ENCODE results near the gene PIM3. TPM values are rescaled to one million over a fixed set of nuclear protein-coding genes. Genes with fewer than 3 reads are reported as not detected.
"Not testable (repeated sequence)": the region's sequence is repeated elsewhere in the genome, so short reads cannot be mapped to it uniquely, and the experiment has no call there.

PIM3 gene
- total and polyA plus RNA-seq, 10 of the 15 experiments (the other 5 are each of a cell fraction or from before 2014, with no cell fraction given), result 0.31 to 60.8 (median 12.4) TPM

DNA sequence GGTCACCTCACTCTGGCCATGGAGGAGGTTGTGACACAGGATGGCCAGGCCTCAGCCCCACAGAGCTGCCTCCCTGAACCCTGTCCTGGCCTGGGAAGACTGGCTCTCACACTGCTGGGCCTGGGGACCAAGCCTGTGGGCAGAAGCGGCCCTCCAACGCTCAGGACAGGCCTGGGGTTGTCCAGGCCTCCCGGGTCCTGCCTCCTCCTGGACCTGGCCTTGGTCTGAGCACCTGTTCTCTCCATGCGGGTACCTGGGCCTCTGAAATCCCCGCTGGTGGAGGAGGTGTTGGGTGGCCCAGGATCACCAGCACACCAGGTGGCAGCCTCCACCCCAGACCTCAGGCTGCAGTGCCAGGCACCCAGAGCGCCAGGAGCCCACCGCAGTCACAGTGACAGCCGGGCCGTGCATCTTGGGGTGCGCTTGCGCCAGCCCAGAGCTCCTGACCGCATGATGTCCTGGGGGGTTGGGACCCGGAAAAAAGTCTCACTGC, 16.1 kb upstream of the PIM3 start (continued):
- TF ChIP-seq MXI1 (IDR thresholded peaks at IDR 0.05; ENCODE audit: low read depth, low read length) (peak; percentile 65; the same call in 1 of the 2 replicates), RAD21 (IDR thresholded peaks at IDR 0.05; ENCODE audit: insufficient read depth, low read depth, low read length) (no peak), ASH2L (IDR thresholded peaks at IDR 0.05; ENCODE audit: borderline replicate concordance, low read depth) (no peak), RUNX3 (IDR thresholded peaks at IDR 0.05; ENCODE audit: low read length) (peak; percentile 26; the same call in 1 of the 2 replicates), YY1 (IDR thresholded peaks at IDR 0.05; ENCODE audit: low read depth, low read length) (0 out of 2 replicates have a peak, but pooled peaks have one; percentile 13)
- TF ChIP-seq, protein P1, sequence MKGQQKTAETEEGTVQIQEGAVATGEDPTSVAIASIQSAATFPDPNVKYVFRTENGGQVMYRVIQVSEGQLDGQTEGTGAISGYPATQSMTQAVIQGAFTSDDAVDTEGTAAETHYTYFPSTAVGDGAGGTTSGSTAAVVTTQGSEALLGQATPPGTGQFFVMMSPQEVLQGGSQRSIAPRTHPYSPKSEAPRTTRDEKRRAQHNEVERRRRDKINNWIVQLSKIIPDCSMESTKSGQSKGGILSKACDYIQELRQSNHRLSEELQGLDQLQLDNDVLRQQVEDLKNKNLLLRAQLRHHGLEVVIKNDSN (IDR thresholded peaks at IDR 0.05; ENCODE audit: borderline replicate concordance, extremely low read length, insufficient read depth, low read depth, low read length), result peak; percentile 34

- ATAC-seq; H3K4me1 ChIP-seq (ENCODE audit: control insufficient read depth, insufficient read depth, low read length); H3K4me3 ChIP-seq; H3K9me3 ChIP-seq (replicated peaks; ENCODE audit: control insufficient read depth, insufficient read depth, low read length); H3K36me3 ChIP-seq (ENCODE audit: control insufficient read depth in 2 of 2, insufficient read depth in 2 of 2, low read length in 1 of 2); in situ Hi-C loops (cut with MboI); SMC1A ChIA-PET (ENCODE audit: uncharacterized antibody, unreplicated experiment); H3K27me3 ChIP-seq (replicated peaks in 1 of 2; ENCODE audit: control insufficient read depth in 2 of 2, insufficient read depth in 2 of 2, low read length in 1 of 2); BruUV-seq (replicated peaks); H4K20me1 ChIP-seq (ENCODE audit: control insufficient read depth, insufficient read depth); intact Hi-C loops (cut with micrococcal nuclease; ENCODE audit: unreplicated experiment): not testable (repeated sequence)
- 39% methylated on average over 15 of the region's 17 CpGs for WGBS (ENCODE audit: insufficient coverage, insufficient replicate concordance, low lambda C conversion rate, missing lambda C conversion rate)
- DNase-seq (ENCODE audit: low read depth, low spot score) (peak; percentile 81), FAIRE-seq (peak; percentile 98)
- ChIA-PET RAD21 (ENCODE audit: unreplicated experiment) (interaction anchor here (1.0 kb wide), 1 partner anchor 17 kb away, joined by 3 read pairs; no protein-coding TSS in a partner anchor), POLR2A (interaction anchor here (1.0 kb wide), 3 partner anchors 9 to 124 kb away, joined by 3 read pairs; no protein-coding TSS in a partner anchor), CTCF (interaction anchor here (0.7 kb wide), 1 partner anchor 9 kb away, joined by 4 read pairs; no protein-coding TSS in a partner anchor)
- Histone ChIP-seq H3K79me2 (ENCODE audit: control insufficient read depth, insufficient read depth, low read length) (peaks cover 16% of the 10 kb centered on the region), H3K9ac (ENCODE audit: control insufficient read depth, insufficient read depth, low read length) (peak overlapping the region; percentile 46; the same call in 1 of the 2 replicates), H2AFZ (ENCODE audit: control insufficient read depth, low read depth, low read length) (peak overlapping the region; percentile 64), H3K27ac (ENCODE audit: control insufficient read depth, insufficient read depth) (peak overlapping the region; percentile 73), H3K4me2 (ENCODE audit: control insufficient read depth, insufficient read depth) (peak overlapping the region; percentile 52; the same call in 1 of the 2 replicates)
- TF ChIP-seq SP1 (IDR thresholded peaks at IDR 0.05; ENCODE audit: low read depth, low read length), result peak; percentile 52
- 0 out of 2 replicates have a peak, but pooled peaks have one; percentile 45 for TF ChIP-seq CHD2 (IDR thresholded peaks at IDR 0.05; ENCODE audit: borderline replicate concordance, low read depth, low read length)
- peak; percentile 23 for TF ChIP-seq ZZZ3 (IDR thresholded peaks at IDR 0.05; ENCODE audit: control insufficient read depth, insufficient read length, low read depth)
- TF ChIP-seq RUNX3 (IDR thresholded peaks at IDR 0.05; ENCODE audit: low read length), result peak; percentile 11; the same call in 1 of the 2 replicates
- TF ChIP-seq SIX5 (IDR thresholded peaks at IDR 0.05; ENCODE audit: low read depth, low read length, severe bottlenecking), result peak; percentile 40
- 0 out of 2 replicates have a peak, but pooled peaks have one; percentile 3 for TF ChIP-seq CREM (IDR thresholded peaks at IDR 0.05; ENCODE audit: low read depth)
- TF ChIP-seq HCFC1 (IDR thresholded peaks at IDR 0.05; ENCODE audit: low read length), result peak; percentile 64
- TF ChIP-seq NFIC (IDR thresholded peaks at IDR 0.05; ENCODE audit: low read depth, low read length), result 0 out of 2 replicates have a peak, but pooled peaks have one; percentile 31
- TF ChIP-seq GABPA (IDR thresholded peaks at IDR 0.05; ENCODE audit: low read depth), result peak; percentile 85
- 0 out of 4 replicates have a peak, but pooled peaks of 1 of the 2 experiments have one; percentile 50 for TF ChIP-seq SRF (IDR thresholded peaks at IDR 0.05; ENCODE audit: low read depth in 2 of 2, low read length in 2 of 2)
- TF ChIP-seq CREB1 (IDR thresholded peaks at IDR 0.05; ENCODE audit: low read depth), result peak; percentile 61
- TF ChIP-seq MXI1 (IDR thresholded peaks at IDR 0.05; ENCODE audit: low read depth, low read length), result peak; percentile 24; the same call in 1 of the 2 replicates
Observed at GRCh38 chr22:49945042-49945794, 15.4 kb upstream of the PIM3 start.
